ENCODE results near the gene MACROH2A2.

DNA sequence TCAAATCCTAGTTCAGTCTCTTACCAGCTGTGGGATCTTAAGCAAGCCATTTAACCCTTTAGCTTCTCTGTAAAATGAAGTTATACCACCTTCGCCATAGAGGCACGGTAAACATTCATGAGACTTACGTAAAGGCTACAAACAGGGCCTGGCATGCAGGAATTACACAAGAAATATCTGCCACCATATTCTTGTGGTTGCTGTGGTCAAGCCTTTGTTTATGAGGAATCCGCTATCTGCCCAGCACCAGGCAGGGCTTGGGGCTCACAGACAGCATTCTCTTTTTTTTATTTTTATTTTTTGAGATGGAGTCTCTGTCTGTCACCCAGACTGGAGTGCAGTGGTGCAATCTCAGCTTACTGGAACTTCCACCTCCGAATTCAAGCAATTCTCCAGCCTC lies 70.1 kb downstream of the MACROH2A2 start:
- TF ChIP-seq, protein P1, sequence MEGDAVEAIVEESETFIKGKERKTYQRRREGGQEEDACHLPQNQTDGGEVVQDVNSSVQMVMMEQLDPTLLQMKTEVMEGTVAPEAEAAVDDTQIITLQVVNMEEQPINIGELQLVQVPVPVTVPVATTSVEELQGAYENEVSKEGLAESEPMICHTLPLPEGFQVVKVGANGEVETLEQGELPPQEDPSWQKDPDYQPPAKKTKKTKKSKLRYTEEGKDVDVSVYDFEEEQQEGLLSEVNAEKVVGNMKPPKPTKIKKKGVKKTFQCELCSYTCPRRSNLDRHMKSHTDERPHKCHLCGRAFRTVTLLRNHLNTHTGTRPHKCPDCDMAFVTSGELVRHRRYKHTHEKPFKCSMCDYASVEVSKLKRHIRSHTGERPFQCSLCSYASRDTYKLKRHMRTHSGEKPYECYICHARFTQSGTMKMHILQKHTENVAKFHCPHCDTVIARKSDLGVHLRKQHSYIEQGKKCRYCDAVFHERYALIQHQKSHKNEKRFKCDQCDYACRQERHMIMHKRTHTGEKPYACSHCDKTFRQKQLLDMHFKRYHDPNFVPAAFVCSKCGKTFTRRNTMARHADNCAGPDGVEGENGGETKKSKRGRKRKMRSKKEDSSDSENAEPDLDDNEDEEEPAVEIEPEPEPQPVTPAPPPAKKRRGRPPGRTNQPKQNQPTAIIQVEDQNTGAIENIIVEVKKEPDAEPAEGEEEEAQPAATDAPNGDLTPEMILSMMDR (conservative IDR thresholded peaks at IDR 0.05 in 1 of 2, IDR thresholded peaks at IDR 0.05 in 1 of 2; ENCODE audit: extremely low read depth in 1 of 2, insufficient read depth in 1 of 2, low read depth in 1 of 2, low read length in 2 of 2), result no peak
- no peak for TF ChIP-seq EZH2 (IDR thresholded peaks at IDR 0.05; ENCODE audit: borderline replicate concordance, low read length)

All from mammary epithelial cell (primary cell).